Cardiac fibroblast (primary cell): Measurements from ENCODE around the gene MCTP2.
A peak's percentile ranks its signal among the peaks of the same experiment; 100 is the strongest.

Source experiments
- DNase-seq, 2 donors: peaks; one replicate each; pipeline versions ENCODE4 v3.0.0 to v3.0.0-alpha.2; 2010; ENCODE audit warnings: low read depth in 2 of 2
- H3K4me3 ChIP-seq, 2 donors: replicated peaks in 1 of 2; 1 replicate in 1 of 2; 2 replicates in 1 of 2; pipeline ENCODE4 v1.5.1; 2011; ENCODE audit warnings: low read depth in 2 of 2, low read length in 2 of 2, mild to moderate bottlenecking in 2 of 2, moderate library complexity in 1 of 2
- TF ChIP-seq, protein P1 (sequence below): IDR thresholded peaks from one replicate; pipeline ENCODE4 v1.5.1; 2011; ENCODE audit warnings: low read depth, mild to moderate bottlenecking, low read length, inconsistent platforms

Gene MCTP2

GRCh38 chr15:94300612-94301011 lies 69.3 kb downstream of the MCTP2 start:
- no peak for DNase-seq
- no peak overlapping the region for H3K4me3 ChIP-seq
- TF ChIP-seq, protein P1, sequence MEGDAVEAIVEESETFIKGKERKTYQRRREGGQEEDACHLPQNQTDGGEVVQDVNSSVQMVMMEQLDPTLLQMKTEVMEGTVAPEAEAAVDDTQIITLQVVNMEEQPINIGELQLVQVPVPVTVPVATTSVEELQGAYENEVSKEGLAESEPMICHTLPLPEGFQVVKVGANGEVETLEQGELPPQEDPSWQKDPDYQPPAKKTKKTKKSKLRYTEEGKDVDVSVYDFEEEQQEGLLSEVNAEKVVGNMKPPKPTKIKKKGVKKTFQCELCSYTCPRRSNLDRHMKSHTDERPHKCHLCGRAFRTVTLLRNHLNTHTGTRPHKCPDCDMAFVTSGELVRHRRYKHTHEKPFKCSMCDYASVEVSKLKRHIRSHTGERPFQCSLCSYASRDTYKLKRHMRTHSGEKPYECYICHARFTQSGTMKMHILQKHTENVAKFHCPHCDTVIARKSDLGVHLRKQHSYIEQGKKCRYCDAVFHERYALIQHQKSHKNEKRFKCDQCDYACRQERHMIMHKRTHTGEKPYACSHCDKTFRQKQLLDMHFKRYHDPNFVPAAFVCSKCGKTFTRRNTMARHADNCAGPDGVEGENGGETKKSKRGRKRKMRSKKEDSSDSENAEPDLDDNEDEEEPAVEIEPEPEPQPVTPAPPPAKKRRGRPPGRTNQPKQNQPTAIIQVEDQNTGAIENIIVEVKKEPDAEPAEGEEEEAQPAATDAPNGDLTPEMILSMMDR, result no peak

GRCh38 chr15:94305133-94305532 lies 73.8 kb downstream of the MCTP2 start:
- DNase-seq, result no peak
- TF ChIP-seq, protein P1, result no peak
- H3K4me3 ChIP-seq, result no peak overlapping the region

DNA sequence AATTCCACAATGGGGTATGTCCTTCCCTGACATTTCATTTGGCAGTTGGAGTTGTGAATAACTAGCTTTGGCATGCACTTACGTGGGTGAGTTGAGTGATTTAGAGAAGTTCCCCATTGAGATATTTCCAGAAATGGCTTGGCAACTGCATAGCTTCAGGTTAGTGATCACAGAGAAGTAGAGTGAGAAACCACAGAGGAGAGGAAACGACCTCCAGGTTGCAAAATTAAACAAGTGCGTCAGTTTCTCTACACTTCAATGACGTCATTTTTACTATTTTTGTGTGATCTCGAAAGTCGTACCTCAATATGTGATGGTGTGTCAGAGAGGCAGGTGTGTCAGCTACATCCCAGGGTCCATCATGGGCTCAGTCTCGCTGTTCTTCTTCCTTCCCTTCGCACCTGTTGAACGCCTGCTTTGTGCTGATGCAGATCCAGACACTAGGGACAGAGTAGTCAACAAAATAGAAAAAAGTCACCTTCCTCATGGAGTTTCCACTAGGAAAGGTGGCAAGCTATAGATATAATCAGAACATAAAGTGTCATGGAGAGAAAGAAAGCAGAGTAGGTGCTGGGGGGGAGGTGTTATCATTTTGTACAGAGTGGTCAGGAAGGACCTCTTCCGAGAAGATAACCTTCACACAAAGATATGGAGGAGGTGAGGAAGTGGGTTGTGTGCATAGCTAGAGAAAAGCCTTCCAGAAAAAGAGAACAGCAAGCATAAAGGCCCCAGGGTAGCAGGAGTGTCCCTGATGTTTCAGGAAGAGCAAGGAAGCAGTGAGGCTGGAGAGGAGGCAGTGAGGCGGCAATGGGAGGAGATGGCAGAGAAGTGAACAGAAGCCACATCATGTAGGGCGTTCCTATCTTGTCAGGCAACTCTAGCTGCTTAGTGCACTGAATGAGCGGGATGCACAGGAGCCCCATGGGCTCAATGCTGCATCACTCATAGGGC lies 75.6 kb downstream of the MCTP2 start:
- TF ChIP-seq, protein P1, result no peak
- H3K4me3 ChIP-seq, result no peak overlapping the region
- DNase-seq, result peak; percentile 5 to 28

GRCh38 chr15:94312946-94313345 lies 81.6 kb downstream of the MCTP2 start:
- TF ChIP-seq, protein P1, result no peak
- DNase-seq, result peak; percentile 15 to 22
- no peak overlapping the region for H3K4me3 ChIP-seq

- H3K4me3 ChIP-seq, result no peak overlapping the region
- DNase-seq, result no peak
- TF ChIP-seq, protein P1, result no peak
Observed at GRCh38 chr15:94314639-94315038, 83.3 kb downstream of the MCTP2 start.

- DNase-seq, result no peak
- TF ChIP-seq, protein P1, result no peak
- no peak overlapping the region for H3K4me3 ChIP-seq
Observed at GRCh38 chr15:94317211-94317610, 85.8 kb downstream of the MCTP2 start.
